Measurements from ENCODE around the gene ZNF892. TPM values are rescaled to one million over a fixed set of nuclear protein-coding genes. Genes with fewer than 3 reads are reported as not detected.

Gene ZNF892
- total and polyA plus RNA-seq, 2 donors (not counting 1 experiment from before 2014, with no cell fraction given), result 1.1 to 7.3 TPM

DNA sequence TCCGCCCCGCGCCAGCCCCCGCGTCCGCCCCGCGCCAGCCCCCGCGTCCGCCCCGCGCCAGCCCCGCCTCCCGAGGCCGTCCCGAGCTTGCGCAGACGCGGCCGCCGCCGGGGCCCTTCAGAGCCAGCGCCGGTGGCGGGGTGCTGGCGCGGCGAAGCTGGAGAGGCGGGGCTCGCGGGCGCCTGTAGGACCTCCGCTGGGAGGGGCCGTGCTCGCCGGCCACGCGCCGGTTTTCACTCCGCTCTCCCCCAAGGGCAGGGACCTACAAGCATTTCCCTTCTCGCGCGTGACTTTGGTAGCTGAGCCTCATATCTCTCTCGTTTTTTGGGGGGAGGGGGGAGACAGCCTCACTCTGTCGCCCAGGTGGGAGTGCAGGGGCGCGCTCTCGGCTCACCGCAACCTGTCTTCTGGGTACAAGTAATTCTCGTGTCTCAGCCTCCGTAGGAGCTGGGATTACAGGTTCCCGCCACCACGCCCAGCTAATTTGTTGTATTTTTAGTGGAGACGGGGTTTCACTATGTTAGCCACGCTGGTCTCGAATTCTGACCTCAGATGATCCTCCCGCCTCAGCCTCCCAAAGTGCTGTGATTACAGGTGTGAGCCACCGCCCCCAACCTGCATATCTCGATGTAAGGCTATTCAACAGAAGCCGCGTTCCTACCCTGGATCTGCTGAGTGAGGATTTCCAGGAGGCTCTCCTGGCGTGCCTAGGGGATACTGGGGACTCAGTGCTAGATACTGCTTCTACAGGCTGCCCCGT, 47.5 kb upstream of the ZNF892 start, which contains the start of gene ZNF514:
Gene ZNF514, minus strand, starts transcription at position 159 of the 760 bp plus-strand sequence. CDS start 6,595 bp downstream, outside the sequence.
- H2AFZ ChIP-seq (ENCODE audit: low read length), result peak within 1 kb of the TSS; percentile 80
- TF ChIP-seq, protein P1, sequence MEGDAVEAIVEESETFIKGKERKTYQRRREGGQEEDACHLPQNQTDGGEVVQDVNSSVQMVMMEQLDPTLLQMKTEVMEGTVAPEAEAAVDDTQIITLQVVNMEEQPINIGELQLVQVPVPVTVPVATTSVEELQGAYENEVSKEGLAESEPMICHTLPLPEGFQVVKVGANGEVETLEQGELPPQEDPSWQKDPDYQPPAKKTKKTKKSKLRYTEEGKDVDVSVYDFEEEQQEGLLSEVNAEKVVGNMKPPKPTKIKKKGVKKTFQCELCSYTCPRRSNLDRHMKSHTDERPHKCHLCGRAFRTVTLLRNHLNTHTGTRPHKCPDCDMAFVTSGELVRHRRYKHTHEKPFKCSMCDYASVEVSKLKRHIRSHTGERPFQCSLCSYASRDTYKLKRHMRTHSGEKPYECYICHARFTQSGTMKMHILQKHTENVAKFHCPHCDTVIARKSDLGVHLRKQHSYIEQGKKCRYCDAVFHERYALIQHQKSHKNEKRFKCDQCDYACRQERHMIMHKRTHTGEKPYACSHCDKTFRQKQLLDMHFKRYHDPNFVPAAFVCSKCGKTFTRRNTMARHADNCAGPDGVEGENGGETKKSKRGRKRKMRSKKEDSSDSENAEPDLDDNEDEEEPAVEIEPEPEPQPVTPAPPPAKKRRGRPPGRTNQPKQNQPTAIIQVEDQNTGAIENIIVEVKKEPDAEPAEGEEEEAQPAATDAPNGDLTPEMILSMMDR (conservative IDR thresholded peaks at IDR 0.05 in 1 of 2, IDR thresholded peaks at IDR 0.05 in 1 of 2; ENCODE audit: low read depth in 1 of 2, low read length in 2 of 2), result no peak
- no peak for TF ChIP-seq EZH2 (IDR thresholded peaks at IDR 0.05; ENCODE audit: low read length, missing control alignments)
- H3K27ac ChIP-seq (ENCODE audit: insufficient read depth, low read length), result peak within 1 kb of the TSS; percentile 46
- DNase-seq (ENCODE audit: low read depth in 2 of 2), result peak; percentile 70 to 76
- H3K36me3 ChIP-seq (ENCODE audit: control insufficient read depth, insufficient read depth, low read length), result peaks cover 8% of the 10 kb centered on the region
- peaks cover 2% of the 10 kb centered on the region for H4K20me1 ChIP-seq (ENCODE audit: control insufficient read depth, extremely low read depth, insufficient read depth, low read length)
- H3K27me3 ChIP-seq (ENCODE audit: control insufficient read depth, insufficient read depth, low read length), result no peaks in the 10 kb centered on the region
- H3K4me2 ChIP-seq (ENCODE audit: extremely low read depth, insufficient read depth, low read length), result peak within 1 kb of the TSS; percentile 85
- peak within 1 kb of the TSS; percentile 59 for H3K9ac ChIP-seq (ENCODE audit: insufficient read depth, low read length)
- H3K79me2 ChIP-seq (ENCODE audit: control insufficient read depth, insufficient read depth, low read length), result no peaks in the 10 kb centered on the region
- H3K9me3 ChIP-seq (ENCODE audit: control insufficient read depth, insufficient read depth, low read depth, low read length), result no peaks in the 10 kb centered on the region
- H3K4me1 ChIP-seq (ENCODE audit: control insufficient read depth, extremely low read depth, insufficient read depth, low read length), result no peaks in the 10 kb centered on the region
- H3K4me3 ChIP-seq (replicated peaks in 1 of 4; ENCODE audit: control extremely low read depth in 1 of 4, insufficient read depth in 1 of 4, low read depth in 3 of 4, low read length in 4 of 4), result peak within 1 kb of the TSS; percentile 58 to 81 (median 68)

DNA sequence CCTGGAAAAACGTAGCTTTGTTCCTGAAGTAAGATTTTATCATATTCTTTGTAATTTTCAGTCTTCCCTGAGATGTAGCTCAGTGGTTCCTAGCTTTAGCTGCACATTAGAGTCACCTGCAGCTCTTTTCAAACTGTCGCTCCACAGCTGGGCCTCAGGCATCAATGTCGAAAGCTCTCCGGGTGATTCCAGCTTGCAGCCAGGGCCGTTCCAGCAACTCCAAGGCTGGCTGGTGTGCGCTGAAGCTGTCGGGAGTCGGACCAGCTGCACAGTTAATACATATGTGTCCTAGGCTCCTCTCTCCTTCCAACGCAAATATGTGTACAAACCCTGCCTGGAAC, 42.3 kb upstream of the ZNF892 start:
- H2AFZ ChIP-seq (ENCODE audit: low read length), result peak overlapping the region; percentile 100
- H3K27me3 ChIP-seq (ENCODE audit: control insufficient read depth, insufficient read depth, low read length), result no peaks in the 10 kb centered on the region
- TF ChIP-seq, protein P1 (conservative IDR thresholded peaks at IDR 0.05 in 1 of 2, IDR thresholded peaks at IDR 0.05 in 1 of 2; ENCODE audit: low read depth in 1 of 2, low read length in 2 of 2), result no peak
- TF ChIP-seq EZH2 (IDR thresholded peaks at IDR 0.05; ENCODE audit: low read length, missing control alignments), result no peak
- no peak for DNase-seq (ENCODE audit: low read depth in 2 of 2)
- H3K79me2 ChIP-seq (ENCODE audit: control insufficient read depth, insufficient read depth, low read length), result peaks cover 8% of the 10 kb centered on the region
- H3K36me3 ChIP-seq (ENCODE audit: control insufficient read depth, insufficient read depth, low read length), result no peaks in the 10 kb centered on the region
- H3K27ac ChIP-seq (ENCODE audit: insufficient read depth, low read length), result peak overlapping the region; percentile 100
- H3K4me3 ChIP-seq (replicated peaks in 1 of 4; ENCODE audit: control extremely low read depth in 1 of 4, insufficient read depth in 1 of 4, low read depth in 3 of 4, low read length in 4 of 4), result peak overlapping the region; percentile 91 to 99 (median 96)
- H3K9ac ChIP-seq (ENCODE audit: insufficient read depth, low read length), result peak overlapping the region; percentile 97
- H3K9me3 ChIP-seq (ENCODE audit: control insufficient read depth, insufficient read depth, low read depth, low read length), result no peaks in the 10 kb centered on the region
- peak overlapping the region; percentile 93 for H3K4me2 ChIP-seq (ENCODE audit: extremely low read depth, insufficient read depth, low read length)
- no peaks in the 10 kb centered on the region for H3K4me1 ChIP-seq (ENCODE audit: control insufficient read depth, extremely low read depth, insufficient read depth, low read length)
- no peaks in the 10 kb centered on the region for H4K20me1 ChIP-seq (ENCODE audit: control insufficient read depth, extremely low read depth, insufficient read depth, low read length)

DNA sequence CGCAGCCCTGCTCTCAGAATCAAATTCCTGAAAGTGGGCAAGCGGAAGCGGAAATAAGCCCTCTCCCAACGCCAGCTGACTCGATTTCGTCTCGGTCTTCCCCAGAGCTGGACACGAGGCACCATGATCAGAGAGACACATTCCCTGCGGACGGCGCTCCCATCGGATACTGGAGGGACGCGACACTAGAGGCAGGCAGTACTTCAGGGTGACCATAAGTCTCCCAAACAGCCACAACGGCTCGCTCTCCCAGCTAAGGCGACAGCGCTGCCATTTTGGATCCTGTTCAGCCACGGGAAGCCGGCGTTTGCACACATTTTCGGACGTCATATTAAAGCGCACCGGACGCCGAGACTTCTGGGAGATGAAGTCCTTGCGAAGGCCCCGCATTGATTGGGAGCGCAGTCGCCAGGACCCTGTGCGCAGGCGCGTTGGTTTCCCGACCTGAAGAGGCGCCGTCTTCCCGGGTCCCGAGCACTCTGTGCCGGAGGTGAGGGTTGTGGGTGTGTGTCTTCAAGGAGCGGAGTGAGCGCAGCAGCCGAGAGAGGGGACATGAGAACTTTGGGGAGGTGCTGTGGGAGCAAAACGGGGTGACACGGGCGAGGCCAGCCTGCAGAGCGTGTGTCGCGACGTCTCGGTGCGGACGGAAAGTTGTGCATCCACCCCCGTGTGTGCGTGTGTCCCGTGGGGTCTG, 41.8 kb upstream of the ZNF892 start, which contains the start of gene ZNF2:
Gene ZNF2, plus strand, starts transcription at position 439 of the 694 bp plus-strand sequence. CDS start 10,418 bp downstream, outside the sequence.
- H3K27ac ChIP-seq (ENCODE audit: insufficient read depth, low read length), result peak within 1 kb of the TSS; percentile 100
- DNase-seq (ENCODE audit: low read depth in 2 of 2), result peak; percentile 97 to 99
- peaks cover 8% of the 10 kb centered on the region for H3K79me2 ChIP-seq (ENCODE audit: control insufficient read depth, insufficient read depth, low read length)
- no peaks in the 10 kb centered on the region for H3K4me1 ChIP-seq (ENCODE audit: control insufficient read depth, extremely low read depth, insufficient read depth, low read length)
- TF ChIP-seq EZH2 (IDR thresholded peaks at IDR 0.05; ENCODE audit: low read length, missing control alignments), result no peak
- TF ChIP-seq, protein P1 (conservative IDR thresholded peaks at IDR 0.05 in 1 of 2, IDR thresholded peaks at IDR 0.05 in 1 of 2; ENCODE audit: low read depth in 1 of 2, low read length in 2 of 2), result peak in 1 of 2 donors; percentile 3
- H3K36me3 ChIP-seq (ENCODE audit: control insufficient read depth, insufficient read depth, low read length), result no peaks in the 10 kb centered on the region
- peak within 1 kb of the TSS; percentile 98 for H3K4me2 ChIP-seq (ENCODE audit: extremely low read depth, insufficient read depth, low read length)
- peak within 1 kb of the TSS; percentile 97 for H3K9ac ChIP-seq (ENCODE audit: insufficient read depth, low read length)
- H3K9me3 ChIP-seq (ENCODE audit: control insufficient read depth, insufficient read depth, low read depth, low read length), result no peaks in the 10 kb centered on the region
- no peaks in the 10 kb centered on the region for H3K27me3 ChIP-seq (ENCODE audit: control insufficient read depth, insufficient read depth, low read length)
- H3K4me3 ChIP-seq (replicated peaks in 1 of 4; ENCODE audit: control extremely low read depth in 1 of 4, insufficient read depth in 1 of 4, low read depth in 3 of 4, low read length in 4 of 4), result peak within 1 kb of the TSS; percentile 91 to 99 (median 96)
- no peaks in the 10 kb centered on the region for H4K20me1 ChIP-seq (ENCODE audit: control insufficient read depth, extremely low read depth, insufficient read depth, low read length)
- H2AFZ ChIP-seq (ENCODE audit: low read length), result peak within 1 kb of the TSS; percentile 100

Data from fibroblast of lung (primary cell).